GM12878 (cell line): Measurements from ENCODE around the gene CNN3. TPM values are rescaled to one million over a fixed set of nuclear protein-coding genes. Genes with fewer than 3 reads are reported as not detected.

Source experiments
- ATAC-seq: fragments of 200-7000 bp; cut with Tn5 transposase; 3 replicates; pipeline ENCODE4 v1.9.1; 2020; ENCODE audit warnings: mild to moderate bottlenecking, moderate library complexity
- BruUV-seq: library from RNA; stranded (reverse); fragments of 400-500 nt; replicated peaks from 2 replicates; lab custom pipeline; 2021; lab: Mats Ljungman, UMichigan
- CTCF ChIA-PET: fragments of 300-600 bp; sonication (Branson Sonifier 250); formaldehyde crosslinking; extraction: SDS; loops from one replicate; lab custom pipeline; 2021; ENCODE audit warnings: inconsistent platforms; lab: Yijun Ruan, JAX
- POLR2A ChIA-PET: fragments of 350-600 bp; formaldehyde crosslinking; extraction: SDS; loops from one replicate; lab custom pipeline; 2021; ENCODE audit warnings: inconsistent platforms; lab: Charles Lee
- RAD21 ChIA-PET: fragments of 300-600 bp; sonication (Branson Sonifier 250); formaldehyde crosslinking; loops from one replicate; lab custom pipeline; 2023; ENCODE audit warnings: antibody characterized with exemption; ENCODE audit not compliant: unreplicated experiment; lab: Charles Lee
- SMC1A ChIA-PET: fragments of 300-600 bp; sonication (Branson Sonifier 250); formaldehyde crosslinking; loops from one replicate; lab custom pipeline; 2023; ENCODE audit not compliant: unreplicated experiment, uncharacterized antibody; lab: Charles Lee
- DNase-seq: peaks from one replicate; pipeline ENCODE4 v3.0.0-alpha.2; 2011; ENCODE audit warnings: low read depth, low spot score
- FAIRE-seq: peaks from 3 replicates; lab custom pipeline; 2011; peaks lifted over from hg19 to GRCh38; lab: Jason Lieb, UNC
- H2AFZ ChIP-seq: 2 replicates; pipeline ENCODE4 v1.6.0; 2011; ENCODE audit warnings: low read depth, low read length, control low read depth; ENCODE audit not compliant: control insufficient read depth
- H3K27ac ChIP-seq: 2 replicates; pipeline ENCODE4 v1.5.1; 2011; ENCODE audit warnings: control low read depth; ENCODE audit not compliant: control insufficient read depth, insufficient read depth
- H3K27me3 ChIP-seq, 2 experiments: replicated peaks in 1 of 2; 2 replicates each; pipeline versions ENCODE4 v1.6.0 to v1.6.1; 2011; ENCODE audit warnings: low read length in 1 of 2; ENCODE audit not compliant: control insufficient read depth in 2 of 2, insufficient read depth in 2 of 2
- H3K36me3 ChIP-seq, 2 experiments: 2 replicates each; pipeline ENCODE4 v1.5.1; 2011; ENCODE audit warnings: low read length in 1 of 2; ENCODE audit not compliant: control insufficient read depth in 2 of 2, insufficient read depth in 2 of 2
- H3K4me1 ChIP-seq: 2 replicates; pipeline ENCODE4 v1.6.1; 2011; ENCODE audit warnings: mild to moderate bottlenecking, low read length, moderate library complexity, mixed read lengths; ENCODE audit not compliant: control insufficient read depth, insufficient read depth
- H3K4me2 ChIP-seq: 2 replicates; pipeline ENCODE4 v1.6.0; 2011; ENCODE audit warnings: control low read depth; ENCODE audit not compliant: control insufficient read depth, insufficient read depth
- H3K4me3 ChIP-seq: fragments of 200-600 bp; sonication (generic); 2 replicates; pipeline ENCODE4 v1.5.1; 2016
- H3K79me2 ChIP-seq: 2 replicates; pipeline ENCODE4 v1.6.0; 2011; ENCODE audit warnings: low read length; ENCODE audit not compliant: control insufficient read depth, insufficient read depth
- H3K9ac ChIP-seq: 2 replicates; pipeline ENCODE4 v1.8.0; 2011; ENCODE audit warnings: low read length, control low read depth, mixed read lengths; ENCODE audit not compliant: control insufficient read depth, insufficient read depth
- H3K9me3 ChIP-seq: replicated peaks from 3 replicates; pipeline ENCODE4 v1.5.1; 2011; ENCODE audit warnings: mild to moderate bottlenecking, low read length; ENCODE audit not compliant: control insufficient read depth, insufficient read depth
- H4K20me1 ChIP-seq: 2 replicates; pipeline ENCODE4 v1.6.0; 2011; ENCODE audit not compliant: control insufficient read depth, insufficient read depth
- ATF3 ChIP-seq: IDR thresholded peaks from 2 replicates; pipeline ENCODE4 v1.6.1; 2011; ENCODE audit warnings: low read depth, mild to moderate bottlenecking, low read length, moderate library complexity, borderline replicate concordance; ENCODE audit errors: extremely low read depth
- E2F8 ChIP-seq: fragments of 450-650 bp; IDR thresholded peaks from 2 replicates; pipeline ENCODE4 v1.6.1; 2018; ENCODE audit warnings: mild to moderate bottlenecking, low read depth, moderate library complexity; ENCODE audit not compliant: partially characterized antibody
- ETV6 ChIP-seq, 2 experiments: fragments of 450-650 bp in 1 of 2; IDR thresholded peaks in 1 of 2; conservative IDR thresholded peaks in 1 of 2; 2 replicates each; pipeline ENCODE4 v1.6.1; 2014; ENCODE audit warnings: antibody characterized with exemption in 1 of 2, borderline replicate concordance in 1 of 2, low read depth in 1 of 2, mild to moderate bottlenecking in 1 of 2, moderate library complexity in 1 of 2
- NR2C2 ChIP-seq: IDR thresholded peaks from 2 replicates; pipeline ENCODE4 v1.6.1; 2011; ENCODE audit warnings: borderline replicate concordance, low read depth; ENCODE audit not compliant: control insufficient read depth, insufficient read length
- PAX5 ChIP-seq: IDR thresholded peaks from 2 replicates; pipeline ENCODE4 v1.6.1; 2011; ENCODE audit warnings: low read depth, low read length, borderline replicate concordance
- SPI1 ChIP-seq: IDR thresholded peaks from 2 replicates; pipeline ENCODE4 v1.6.1; 2011; ENCODE audit warnings: low read depth, mild to moderate bottlenecking, low read length, moderate library complexity, borderline replicate concordance; ENCODE audit not compliant: insufficient read depth
- SRF ChIP-seq, 2 experiments: IDR thresholded peaks; 2 replicates each; pipeline ENCODE4 v1.6.1; 2011; ENCODE audit warnings: low read depth in 2 of 2, low read length in 2 of 2, mild to moderate bottlenecking in 1 of 2, moderate library complexity in 1 of 2
- TCF3 ChIP-seq: IDR thresholded peaks from 2 replicates; pipeline ENCODE4 v1.6.1; 2012; ENCODE audit warnings: low read depth, mild to moderate bottlenecking, low read length, borderline replicate concordance; ENCODE audit not compliant: insufficient read depth
- in situ Hi-C: fragments of 300-500 bp; cut with MboI; formaldehyde crosslinking; loops from 9 replicates; pipeline ENCODE4 v1.14.3; 2018; ENCODE audit warnings: mixed read lengths
- intact Hi-C: fragments of 100-400 bp; cut with micrococcal nuclease; formaldehyde crosslinking; loops from one replicate; pipeline ENCODE4 v1.14.2; 2022; ENCODE audit not compliant: unreplicated experiment
- polyA plus RNA-seq, 11 experiments: library from polyadenylated mRNA; depleted of rRNA in 4 of 11; unstranded in 6 of 11; stranded (reverse) in 5 of 11; fragments of >200 nt; fragmentation: Nextera tagmentation in 4 of 11; fragmentation: Illumina TruSeq in 1 of 11; extraction: Ambion mirVana in 4 of 11; extraction: Trizol in 1 of 11; gene quantifications; 1 replicate in 1 of 11; 2 replicates in 10 of 11; pipeline versions ENCODE4 v1.2.1 to v1.2.3, GENCODE V29; 2011 to 2016; ENCODE audit warnings: inconsistent platforms in 2 of 11, missing spikeins in 2 of 11, low read depth in 1 of 11
- total RNA-seq, 4 experiments: library from RNA; depleted of rRNA in 3 of 4; stranded (reverse); fragments of >200 nt in 3 of 4; fragmentation: Illumina TruSeq in 1 of 4; extraction: Trizol in 1 of 4; gene quantifications; 2 replicates each; pipeline versions ENCODE4 v1.2.1 to v1.2.3, GENCODE V29; 2013 to 2021

The CNN3 gene
- total and polyA plus RNA-seq, 10 of the 15 experiments (the other 5 are each of a cell fraction or from before 2014, with no cell fraction given) = 0.20 to 48.4 (median 34.3) TPM

- no peak for TF ChIP-seq SPI1
- TF ChIP-seq NR2C2 = no peak
- TF ChIP-seq SRF (IDR thresholded peaks at IDR 0.05; ENCODE audit: low read depth in 2 of 2, low read length in 2 of 2) = no peak
- no peak for TF ChIP-seq PAX5
- TF ChIP-seq TCF3 = no peak
- TF ChIP-seq E2F8 = no peak
- no peak for TF ChIP-seq ETV6 (conservative IDR thresholded peaks at IDR 0.05 in 1 of 2, IDR thresholded peaks at IDR 0.05 in 1 of 2; ENCODE audit: borderline replicate concordance in 1 of 2, low read depth in 1 of 2)
Measured at GRCh38 chr1:94953746-94954145, 26.8 kb upstream of the CNN3 start (continued).

- Histone ChIP-seq H3K4me3 (no peak overlapping the region), H3K27me3 (no peaks in the 10 kb centered on the region), H3K9ac (no peak overlapping the region), H3K36me3 (no peaks in the 10 kb centered on the region), H3K4me2 (no peak overlapping the region), H4K20me1 (no peaks in the 10 kb centered on the region), H2AFZ (no peak overlapping the region), H3K27ac (no peak overlapping the region), H3K79me2 (no peaks in the 10 kb centered on the region), H3K4me1 (no peaks in the 10 kb centered on the region), H3K9me3 (no peaks in the 10 kb centered on the region)
- ChIA-PET POLR2A (interaction anchor here (0.6 kb wide), 1 partner anchor 131 kb away, joined by 8 read pairs; no protein-coding TSS in a partner anchor), SMC1A (no interaction called here), RAD21 (no interaction called here), CTCF (no interaction called here)
- DNase-seq (no peak), FAIRE-seq (no peak), ATAC-seq (no peak)
- intact Hi-C loops = no loop called here
- TF ChIP-seq ETV6 (conservative IDR thresholded peaks at IDR 0.05 in 1 of 2, IDR thresholded peaks at IDR 0.05 in 1 of 2; ENCODE audit: borderline replicate concordance in 1 of 2, low read depth in 1 of 2) (no peak), ATF3 (no peak), NR2C2 (no peak)
- no TSS peak for BruUV-seq
- in situ Hi-C loops = no loop called here
Measured at GRCh38 chr1:94953107-94953506, 26.2 kb upstream of the CNN3 start.
